ENCODE results near the gene TMSB4X.

DNA sequence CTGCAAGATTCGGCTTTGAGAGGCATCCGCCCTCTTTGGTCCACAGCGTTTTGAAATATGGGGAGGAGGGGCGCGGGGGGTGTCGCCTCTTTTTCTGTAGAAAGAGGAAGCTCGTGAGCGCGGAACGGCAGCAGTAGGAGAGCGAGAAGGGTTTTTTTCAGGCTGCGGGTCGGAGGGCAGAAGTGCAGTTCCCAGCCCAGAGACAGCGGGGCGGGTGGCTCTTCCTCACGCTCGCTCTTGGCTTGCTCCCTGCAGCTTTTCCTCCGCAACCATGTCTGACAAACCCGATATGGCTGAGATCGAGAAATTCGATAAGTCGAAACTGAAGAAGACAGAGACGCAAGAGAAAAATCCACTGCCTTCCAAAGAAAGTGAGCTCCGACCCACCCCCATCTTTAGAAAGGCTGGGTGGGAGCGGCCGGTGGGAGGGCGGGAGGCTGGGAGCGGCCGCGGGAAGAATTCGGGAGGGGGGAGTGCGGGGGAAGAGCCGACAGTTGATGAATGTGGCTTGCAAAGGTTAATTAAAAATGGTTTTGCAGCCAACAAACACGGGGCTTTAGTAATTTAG is 1.2 kb downstream of the TMSB4X start:
- TF ChIP-seq EZH2 (IDR thresholded peaks at IDR 0.05; ENCODE audit: insufficient read depth, low read length) (no peak), CTCF (IDR thresholded peaks at IDR 0.05; ENCODE audit: insufficient read depth, low read depth, low read length) (no peak)

All from astrocyte (in vitro differentiated cells and primary cell).